Upper lobe of left lung (tissue), 4 donors: ENCODE results near the gene PLEKHO1.

Source experiments
- CTCF ChIP-seq, 6 experiments: fragments of 450-650 bp in 4 of 6; fragments of 200-600 bp in 2 of 6; sonication (generic) in 2 of 6; IDR thresholded peaks; one replicate each; pipeline ENCODE4 v1.5.1; 2016 to 2019; ENCODE audit warnings: antibody characterized with exemption in 6 of 6
- EP300 ChIP-seq, 4 donors: sonication (generic); formaldehyde crosslinking; IDR thresholded peaks; one replicate each; pipeline ENCODE4 v1.5.1; 2017; ENCODE audit warnings: antibody characterized with exemption in 4 of 4, control low read depth in 2 of 4
- POLR2A ChIP-seq, 4 donors: fragments of 450-650 bp; IDR thresholded peaks; one replicate each; pipeline ENCODE4 v1.5.1; 2016 to 2017; ENCODE audit warnings: antibody characterized with exemption in 4 of 4, mild to moderate bottlenecking in 2 of 4
- POLR2AphosphoS5 ChIP-seq, 2 donors: sonication (generic); formaldehyde crosslinking; IDR thresholded peaks; one replicate each; pipeline ENCODE4 v1.5.1; 2017; ENCODE audit warnings: antibody characterized with exemption in 2 of 2

GRCh38 chr1:150179867-150180266 is 30.2 kb downstream of the PLEKHO1 start:
- TF ChIP-seq POLR2A (IDR thresholded peaks at IDR 0.05): no peak
- TF ChIP-seq CTCF (IDR thresholded peaks at IDR 0.05): no peak
- TF ChIP-seq POLR2AphosphoS5 (IDR thresholded peaks at IDR 0.05): no peak
- no peak for TF ChIP-seq EP300 (IDR thresholded peaks at IDR 0.05)
